UCSD-AML1 (cell line): Measurements from ENCODE around the gene TMEM9.

Source experiments
- DNase-seq: peaks from one replicate; lab custom pipeline; 2025; ENCODE audit not compliant: unreplicated experiment; lab: John Stamatoyannopoulos, UW

Gene TMEM9

DNA sequence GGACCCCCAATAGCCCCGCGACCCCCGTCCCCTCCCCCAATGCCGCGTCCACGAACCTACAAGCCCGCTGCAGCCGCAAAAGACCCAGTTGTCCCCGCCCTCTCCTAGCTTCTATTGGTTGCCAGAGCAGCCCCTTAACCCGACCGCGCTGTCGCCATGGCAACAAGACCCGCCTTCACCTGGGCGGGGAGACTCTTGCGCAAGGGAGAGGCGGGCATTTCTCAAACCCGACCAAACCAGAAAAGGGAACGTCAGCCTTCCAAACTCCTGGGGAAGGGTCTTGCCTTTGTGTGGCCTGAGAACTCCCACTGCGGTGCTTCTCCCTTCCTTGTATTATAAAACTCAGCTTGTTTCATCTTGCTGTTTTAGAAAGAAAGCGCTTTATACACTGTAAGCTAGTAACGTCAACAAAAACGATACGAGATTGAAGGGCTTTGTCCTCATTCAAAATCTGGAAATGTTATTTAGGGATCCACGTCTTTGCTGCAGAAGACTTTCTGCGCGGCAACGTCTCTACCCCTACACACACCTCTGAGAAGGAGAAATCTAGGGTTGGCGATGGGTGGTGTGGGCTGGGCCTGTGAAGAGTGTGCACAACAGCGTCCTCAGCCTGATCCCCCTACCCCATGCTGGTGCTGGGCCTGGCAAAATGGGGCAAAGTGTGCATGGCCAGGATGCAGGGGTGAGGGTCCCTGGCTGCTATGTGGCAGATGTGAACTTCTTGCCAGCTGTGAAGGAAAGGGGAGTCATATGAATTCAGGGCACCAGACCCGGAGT, at the start of gene TMEM9:
TSS of gene TMEM9 (minus strand) at position 86 of the 777 bp plus-strand sequence. CDS start 551 bp downstream, outside the sequence.
- peak; percentile 95 for DNase-seq

DNA sequence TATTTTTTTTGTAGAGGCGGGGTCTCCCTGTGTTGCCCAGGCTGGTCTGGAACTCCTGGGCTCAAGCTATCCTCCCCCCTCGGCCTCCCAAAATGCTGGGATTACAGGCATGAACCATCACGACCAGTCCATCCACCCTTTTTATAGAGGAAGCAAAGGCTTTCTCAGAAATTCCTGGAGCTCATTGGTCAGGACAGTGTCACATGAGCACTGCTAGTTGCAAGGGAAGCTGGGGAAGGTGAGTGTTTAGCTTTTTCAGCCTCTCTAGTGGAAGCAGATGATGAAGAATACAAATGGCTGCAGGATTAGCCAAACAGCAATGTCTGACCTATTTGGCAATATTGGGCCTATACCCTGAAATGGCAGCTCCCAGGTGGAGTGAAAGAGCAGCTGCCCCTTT, 44.3 kb upstream of the TMEM9 start:
- DNase-seq, result no peak

DNA sequence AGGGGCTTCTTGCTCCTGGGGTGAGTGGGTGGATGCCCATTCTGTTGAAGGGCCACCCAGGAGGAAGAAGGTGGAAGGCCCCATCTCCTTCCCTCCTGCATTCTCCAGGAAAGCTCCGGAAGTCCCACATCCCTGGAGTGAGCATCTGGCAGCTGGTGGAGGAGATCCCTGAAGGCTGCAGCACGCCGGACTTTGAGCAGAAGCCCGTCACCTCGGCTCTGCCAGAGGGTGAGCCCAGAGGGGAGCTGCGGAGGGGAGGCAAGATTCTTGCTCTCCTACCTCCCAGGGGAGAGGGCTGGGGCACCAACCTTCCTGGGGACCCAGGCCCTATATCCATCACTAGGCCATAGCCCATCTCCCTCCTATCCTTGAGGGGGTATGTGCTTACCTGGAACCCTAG, 39.8 kb upstream of the TMEM9 start:
- DNase-seq, result no peak

DNA sequence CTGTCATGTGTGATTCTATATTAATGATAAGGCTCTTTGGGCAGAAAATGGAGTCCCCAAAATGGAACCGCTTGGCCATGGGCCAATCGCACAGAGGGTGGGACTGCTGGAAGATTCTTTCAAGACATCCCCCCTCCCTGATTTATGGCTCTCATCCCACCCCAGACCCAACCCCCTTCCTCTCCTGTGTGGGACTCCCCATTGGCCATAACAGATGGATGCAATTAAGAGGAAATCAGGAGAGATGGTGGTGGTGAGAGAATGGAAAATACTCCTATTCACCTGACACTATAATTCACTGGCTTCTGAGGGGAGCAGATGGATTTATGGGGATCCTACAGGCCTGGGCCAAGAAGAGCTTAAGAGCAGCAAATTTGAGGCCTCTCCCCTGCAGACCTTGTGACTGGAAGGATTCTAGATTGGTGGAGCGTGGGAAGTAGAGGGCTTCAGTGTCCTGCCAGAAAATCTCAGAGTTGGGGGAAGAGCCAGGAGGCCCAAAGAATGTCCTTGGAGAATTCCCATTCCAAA, 38.1 kb upstream of the TMEM9 start:
- DNase-seq, result no peak

DNA sequence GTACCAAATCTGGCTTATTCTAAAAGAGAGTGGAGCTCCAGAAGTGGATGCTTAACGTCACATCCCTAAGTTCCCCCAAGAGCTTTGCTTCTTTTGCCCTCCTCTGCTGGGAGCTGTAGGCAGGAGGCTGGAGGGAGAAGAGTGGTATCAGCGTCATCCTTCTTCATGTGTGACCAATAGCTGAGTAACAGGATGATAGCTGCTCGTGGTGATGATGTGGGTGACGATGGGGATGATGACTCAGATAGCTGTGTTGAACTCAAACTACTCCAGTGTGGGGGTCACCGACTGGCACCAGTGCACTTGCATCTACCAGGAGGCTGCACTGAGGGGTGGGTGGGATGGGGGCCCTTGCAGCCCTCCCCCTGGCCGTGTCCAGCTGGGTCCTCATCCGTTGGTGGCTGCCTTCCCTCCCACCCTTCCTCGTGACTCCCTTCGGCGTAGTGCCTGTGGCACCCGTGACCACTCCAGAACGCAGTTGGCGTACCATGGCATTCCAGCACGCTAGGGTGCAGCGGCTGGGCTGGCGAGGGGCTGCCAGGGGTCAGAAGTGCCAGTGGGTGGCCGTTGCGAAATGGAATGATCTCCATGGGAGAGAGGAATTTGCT, 37.5 kb upstream of the TMEM9 start:
- no peak for DNase-seq

DNA sequence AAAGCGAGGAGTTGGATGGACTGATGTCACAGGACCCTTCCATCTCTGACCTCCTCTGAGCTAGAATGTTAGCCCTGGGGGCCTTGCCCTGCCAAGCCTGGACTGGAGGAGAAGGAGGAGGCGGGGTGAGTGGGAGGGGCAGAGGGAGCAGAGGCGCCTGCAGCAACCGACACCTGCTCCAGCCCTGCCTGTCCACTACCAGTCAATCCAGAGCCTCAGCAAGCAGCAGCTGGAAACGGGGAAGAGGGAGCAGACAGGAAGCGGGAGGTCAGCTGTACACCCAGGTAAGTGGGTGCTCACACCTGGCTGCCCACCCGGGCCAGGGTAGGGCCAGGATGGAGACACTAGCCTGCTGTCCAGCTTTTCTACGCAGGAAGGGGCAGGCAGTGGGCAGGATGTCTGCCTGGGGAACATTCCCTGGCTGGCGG, 36.4 kb upstream of the TMEM9 start, which contains the start of gene IGFN1:
TSS of gene IGFN1 (plus strand) at position 201 of the 428 bp plus-strand sequence. CDS start 2,470 bp downstream, outside the sequence.
- no peak for DNase-seq

DNA sequence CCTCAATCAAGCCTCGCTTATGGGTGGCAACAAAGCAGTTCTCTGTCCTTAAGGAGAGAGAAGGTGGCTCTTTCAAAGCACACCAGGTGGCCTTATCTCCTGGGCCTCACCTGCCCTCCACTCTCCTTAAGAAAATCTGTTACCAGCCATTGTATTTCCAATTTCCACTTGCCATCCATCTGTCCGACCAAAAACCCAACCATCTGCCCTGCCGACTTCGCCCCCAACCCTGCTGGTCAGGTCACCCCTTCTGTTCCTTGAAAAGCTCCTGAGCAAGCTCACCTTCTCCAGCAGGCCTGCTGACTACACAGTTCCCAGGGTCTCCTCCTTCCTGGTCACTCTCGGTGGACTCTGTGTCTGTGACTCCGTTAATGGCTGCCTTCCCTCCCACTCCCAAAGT, 35.7 kb upstream of the TMEM9 start:
- DNase-seq, result no peak

DNA sequence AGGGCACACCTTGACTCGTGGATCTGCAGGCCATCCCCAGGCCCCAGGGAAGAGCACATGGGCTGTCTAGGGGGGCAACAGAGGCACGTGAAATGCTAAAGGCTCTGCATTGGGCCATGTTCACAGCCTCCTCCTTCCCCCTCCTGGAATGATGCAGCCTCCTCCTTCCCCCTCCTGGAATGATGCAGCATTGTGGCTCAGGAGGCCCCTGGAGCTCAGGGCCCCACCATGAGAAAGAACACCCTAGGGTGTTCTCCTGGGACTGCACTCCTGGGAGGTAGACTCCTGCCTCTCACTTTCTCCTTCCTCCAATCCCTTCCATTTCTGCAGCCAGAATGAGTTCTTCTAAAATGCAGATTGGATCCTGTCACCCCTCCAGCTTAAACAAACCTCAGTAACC, 34.8 kb upstream of the TMEM9 start:
- no peak for DNase-seq

DNA sequence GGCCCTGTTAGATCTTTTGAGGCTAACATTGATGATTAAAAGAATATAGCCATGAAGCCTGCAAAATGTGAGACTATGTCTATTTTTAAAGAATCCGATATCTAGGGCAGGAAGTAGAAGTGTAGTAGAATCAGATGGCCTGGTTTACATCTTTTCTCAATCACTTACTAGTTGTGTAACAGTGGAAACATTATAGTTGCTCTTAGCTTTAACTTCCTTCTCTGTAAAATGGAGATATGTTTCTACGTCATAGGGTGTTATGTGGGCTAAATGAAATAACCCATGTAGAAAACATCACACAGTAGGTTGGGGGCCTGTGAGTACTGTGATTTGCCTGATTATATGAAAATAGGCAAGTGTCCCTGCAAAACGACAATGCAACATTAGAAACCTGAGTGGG, 31.9 kb upstream of the TMEM9 start:
- DNase-seq, result no peak

DNA sequence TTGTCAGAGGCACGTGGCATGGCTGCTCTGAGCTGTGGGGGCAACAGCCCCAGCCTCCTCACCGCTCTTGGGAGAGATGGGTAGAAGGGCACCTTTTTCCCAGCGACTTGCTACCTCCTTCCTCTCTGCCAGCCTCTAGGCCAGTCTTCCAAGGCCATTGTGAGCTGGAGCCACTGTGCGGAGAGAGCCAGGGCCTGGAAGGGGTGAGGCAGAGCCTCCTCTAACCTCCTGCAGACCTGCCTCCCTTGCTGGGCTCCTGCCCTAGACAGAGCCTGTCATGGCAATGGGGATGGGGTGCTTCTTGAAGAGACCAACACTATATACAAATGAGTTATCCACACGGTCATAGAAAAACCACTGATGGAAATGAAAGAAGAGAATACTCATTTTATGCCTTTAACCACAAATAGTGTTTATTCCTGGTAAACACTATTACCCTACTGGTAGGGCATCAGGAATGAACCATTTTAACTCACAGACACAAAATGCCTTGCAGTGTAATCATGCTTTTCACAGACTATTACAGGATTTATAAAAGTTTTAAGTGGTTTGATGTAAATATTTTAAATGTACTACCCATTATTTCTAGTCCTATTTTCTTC, 31.4 kb upstream of the TMEM9 start:
- DNase-seq, result no peak

DNA sequence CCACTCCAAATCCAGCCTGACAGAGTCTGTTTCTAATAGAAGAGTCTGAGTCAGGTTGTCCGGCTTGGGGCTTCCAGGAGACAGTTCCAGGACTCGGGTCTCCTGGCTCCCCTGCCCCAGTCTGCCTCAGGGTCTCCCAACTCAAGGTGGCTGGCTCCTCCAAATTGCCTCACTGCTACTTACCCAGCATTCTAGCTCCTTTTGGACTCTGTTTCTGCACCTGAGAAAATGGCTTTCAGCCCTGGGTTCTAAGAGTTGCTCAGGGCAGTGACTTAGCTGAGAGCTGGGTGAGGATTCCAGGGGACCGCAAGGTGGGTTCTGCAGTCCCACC, 30.8 kb upstream of the TMEM9 start:
- no peak for DNase-seq

DNA sequence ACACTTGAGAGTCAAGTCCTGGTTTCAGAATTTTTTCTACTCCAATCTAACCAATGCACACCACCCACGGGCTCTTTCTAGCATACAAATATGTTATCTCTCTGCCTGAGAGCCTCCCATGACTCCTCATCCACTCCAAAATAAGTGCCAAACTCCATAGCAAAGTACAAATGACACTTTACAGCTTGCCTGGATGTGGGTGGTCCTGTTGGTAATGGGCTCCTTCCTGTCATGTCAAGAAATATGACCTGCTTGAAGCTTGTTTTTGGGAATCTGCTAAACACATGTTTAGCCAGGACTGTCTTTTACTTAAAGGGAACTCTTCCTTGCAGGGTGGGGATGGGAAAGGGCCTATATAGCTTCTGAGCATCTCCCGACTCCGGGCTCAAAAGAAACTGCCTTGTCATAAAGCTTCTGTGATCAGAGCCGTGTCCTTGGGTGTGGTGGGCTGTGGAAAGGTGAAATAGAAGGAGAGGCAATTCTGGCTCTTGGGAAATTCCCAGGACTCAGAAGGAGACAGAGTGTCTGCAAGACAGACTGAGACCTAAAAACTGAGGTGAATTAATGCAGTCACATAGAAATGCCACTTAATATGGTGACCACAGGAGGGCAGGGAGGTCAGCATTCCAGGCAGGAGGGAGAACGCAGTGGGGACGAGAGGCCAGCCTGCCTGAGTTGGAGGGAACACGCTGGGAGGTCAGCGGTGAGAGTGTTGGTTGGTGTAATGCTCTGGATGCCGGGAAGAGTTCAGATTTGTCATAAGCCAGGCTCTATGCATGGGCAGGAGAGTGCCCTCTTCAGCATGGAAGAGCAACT, 30.2 kb upstream of the TMEM9 start:
- DNase-seq, result no peak

DNA sequence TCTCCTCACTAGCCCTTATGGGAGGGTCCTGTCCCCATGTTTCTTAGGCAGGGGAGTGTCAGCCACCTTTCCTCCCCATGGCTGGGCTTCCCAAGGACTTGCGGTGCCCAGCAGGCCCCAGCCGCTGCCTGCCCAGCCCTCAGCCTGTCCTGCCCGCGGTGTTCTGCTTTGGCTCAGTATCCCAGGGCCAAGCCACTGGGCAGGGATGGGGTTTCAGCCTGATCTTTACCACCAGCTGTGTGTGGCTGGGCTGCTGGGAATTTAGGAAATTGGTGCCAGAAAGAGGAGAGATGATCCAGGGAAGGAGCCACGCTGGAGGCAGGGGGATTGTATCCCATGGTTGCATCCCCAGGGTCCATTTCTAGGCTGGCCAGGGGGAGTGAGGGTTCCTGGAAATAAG, 29.5 kb upstream of the TMEM9 start:
- DNase-seq, result no peak

DNA sequence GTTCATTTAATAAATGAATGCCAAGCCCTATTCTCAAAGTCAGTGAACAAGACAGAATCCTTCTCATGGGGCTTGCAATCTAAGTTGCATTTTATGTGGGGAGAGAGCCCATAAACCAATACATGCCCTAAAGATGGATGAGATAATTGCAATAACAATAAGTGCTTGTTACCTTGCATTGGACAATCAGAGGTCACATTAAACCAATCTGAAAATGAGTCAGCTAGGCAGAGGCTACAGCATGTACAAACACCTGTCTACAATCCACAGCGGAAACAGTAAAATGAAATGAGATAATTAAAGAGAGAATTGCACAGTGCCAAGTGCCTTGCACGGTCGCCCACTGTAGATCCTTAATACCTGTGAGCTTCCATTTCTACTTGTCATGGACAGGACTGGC, 28.9 kb upstream of the TMEM9 start:
- no peak for DNase-seq

DNA sequence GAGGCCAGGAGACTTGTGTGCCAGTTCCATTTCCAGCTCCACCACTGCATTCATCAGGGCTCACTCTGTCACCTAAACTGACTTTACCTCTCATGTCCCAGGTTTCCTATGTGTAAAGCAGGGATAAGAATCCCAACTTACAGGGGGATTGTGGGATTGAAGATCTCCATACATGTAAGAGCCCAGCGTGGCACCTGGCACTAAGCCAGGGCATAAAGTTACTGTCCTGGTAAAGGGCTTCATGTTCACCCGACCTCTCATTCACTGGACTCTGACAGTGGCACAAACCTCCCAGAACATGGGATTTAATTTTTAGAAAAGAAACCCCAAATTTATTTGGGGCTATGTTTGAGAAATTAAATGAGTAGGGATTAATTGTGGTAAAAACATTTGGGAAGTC, 27.5 kb upstream of the TMEM9 start:
- no peak for DNase-seq

DNA sequence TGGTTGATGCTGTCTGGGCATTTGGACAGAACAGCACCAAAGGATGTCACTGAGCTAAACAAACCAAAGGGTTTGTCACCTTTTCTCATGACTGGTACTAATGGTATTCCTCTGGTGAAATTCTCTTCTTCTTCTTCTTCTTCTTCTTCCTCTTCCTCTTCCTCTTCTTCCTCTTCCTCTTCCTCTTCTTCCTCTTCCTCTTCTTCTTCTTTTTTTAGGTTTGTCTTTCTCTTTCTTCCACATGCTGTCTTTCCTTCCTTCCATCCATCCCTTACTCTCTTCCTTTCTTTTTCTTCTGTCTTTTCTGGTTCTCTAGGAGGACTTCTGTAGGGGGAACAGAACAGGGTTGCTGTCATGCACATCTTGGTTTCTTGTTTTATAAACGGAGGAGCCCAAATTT, 27.0 kb upstream of the TMEM9 start:
- no peak for DNase-seq

DNA sequence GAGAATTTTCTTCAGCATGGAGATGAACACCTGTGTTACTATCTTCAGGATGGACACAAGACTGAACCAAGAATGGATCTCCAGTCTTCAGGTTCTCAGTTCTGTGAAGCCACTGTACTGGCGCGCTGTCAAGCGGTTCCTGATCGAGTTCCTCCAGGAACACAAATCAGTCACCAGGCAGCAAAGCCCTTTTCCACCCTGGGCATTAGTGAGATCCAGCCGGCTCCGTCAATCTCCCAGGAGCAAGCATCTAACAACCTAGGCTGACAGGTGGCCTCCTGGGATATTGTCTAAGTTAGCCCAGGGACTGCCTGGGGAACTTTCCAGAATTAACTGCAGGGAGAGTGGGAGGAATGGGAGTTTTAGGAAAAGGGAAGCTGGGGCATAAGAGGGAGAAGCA, 26.6 kb upstream of the TMEM9 start:
- no peak for DNase-seq

DNA sequence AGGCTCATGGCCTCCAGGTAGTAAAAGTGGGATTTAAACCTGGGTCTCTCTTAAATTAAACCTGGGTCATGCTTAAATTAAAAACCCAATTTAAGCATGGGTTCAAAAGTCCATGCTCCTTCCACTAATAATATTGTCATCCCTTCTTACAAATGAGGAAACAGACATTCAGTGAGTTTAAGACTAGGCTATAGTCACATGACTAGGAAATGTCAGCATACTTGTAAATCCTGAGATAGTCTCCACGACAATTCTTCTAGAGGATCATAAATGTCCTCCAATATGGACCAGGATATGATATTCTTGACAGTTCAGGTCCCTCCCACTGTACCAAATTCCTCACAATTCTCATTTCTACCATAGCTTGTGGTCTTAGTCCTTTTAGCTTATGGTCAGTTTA, 25.9 kb upstream of the TMEM9 start:
- no peak for DNase-seq

DNA sequence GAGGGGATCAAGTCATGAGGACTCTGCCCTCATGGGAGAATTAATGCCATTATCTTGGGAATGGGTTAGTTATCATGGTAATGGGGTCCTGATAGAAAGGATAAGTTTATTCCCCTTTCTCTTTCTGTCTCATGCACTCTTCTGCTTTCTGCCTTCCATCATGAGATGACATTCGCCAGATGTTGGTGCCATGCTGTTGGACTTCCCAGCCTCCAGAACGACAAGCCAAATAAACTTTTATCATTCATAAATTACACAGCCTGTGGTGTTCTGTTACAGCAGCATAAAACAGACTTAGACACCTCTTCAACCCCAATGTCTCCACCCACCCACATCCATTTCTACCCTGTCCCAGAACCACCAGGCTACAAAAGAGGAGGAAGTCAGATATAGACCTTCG, 24.4 kb upstream of the TMEM9 start:
- DNase-seq, result no peak

DNA sequence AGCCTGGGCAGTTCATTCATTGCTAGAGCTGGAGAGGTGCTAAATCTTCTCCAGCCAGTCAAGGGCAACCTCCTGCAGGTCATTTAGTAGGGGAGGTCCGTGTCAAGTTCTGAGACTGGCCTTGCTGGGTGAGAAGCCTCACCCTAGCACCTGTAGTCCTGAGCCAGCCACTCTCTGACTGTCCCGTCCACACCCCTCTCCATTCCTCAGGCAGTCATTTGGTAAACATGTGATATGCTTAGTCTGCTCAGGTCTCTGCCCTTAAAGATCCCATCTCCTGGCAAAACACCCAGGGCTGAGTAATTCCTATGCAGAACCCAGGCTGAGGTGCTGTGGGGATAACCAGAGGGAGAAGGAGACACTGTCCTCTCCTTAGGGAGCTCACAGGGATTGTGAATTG, 22.7 kb upstream of the TMEM9 start:
- DNase-seq, result no peak

DNA sequence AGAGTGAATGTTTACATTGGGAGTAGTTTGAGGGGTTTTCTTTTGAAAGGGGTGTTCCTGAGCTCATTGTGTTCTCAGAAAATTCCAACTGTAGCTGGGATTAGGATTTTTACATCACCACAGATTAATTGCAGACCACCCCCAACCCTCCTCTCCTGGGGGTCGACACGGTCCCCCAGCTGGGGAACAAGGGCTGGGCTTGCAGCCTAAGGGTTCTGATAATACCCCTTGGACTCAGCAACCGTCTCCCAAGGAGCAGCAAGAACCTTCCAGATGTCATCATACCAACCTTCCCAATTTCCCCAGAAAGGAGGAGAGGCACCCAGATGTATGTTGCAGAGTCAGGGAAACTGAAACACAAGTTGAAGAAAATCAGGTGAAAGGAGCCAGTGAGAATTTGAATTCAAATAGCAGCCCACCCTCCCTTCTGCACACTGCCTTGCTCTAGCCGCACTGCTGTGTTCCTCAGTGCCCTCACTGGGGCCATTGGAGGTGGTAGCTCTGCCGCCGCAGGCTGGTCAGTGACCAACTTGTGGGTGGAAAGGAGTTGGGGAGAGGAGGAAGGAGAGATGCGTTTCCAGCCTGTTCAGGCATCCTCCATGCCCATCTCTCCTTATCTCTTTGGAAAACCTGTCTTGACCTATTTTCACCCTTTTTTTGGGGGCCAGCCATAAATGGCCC, 21.7 kb upstream of the TMEM9 start:
- DNase-seq, result no peak
